Loucy (cell line): ENCODE measurements around the gene MGLL.

ENCODE experiments used
- CTCF ChIP-seq: fragments of 200-600 bp; sonication (generic); conservative IDR thresholded peaks from 2 replicates; pipeline ENCODE4 v1.5.1; 2014; ENCODE audit warnings: mild to moderate bottlenecking, antibody characterized with exemption, low read length
- EZH2phosphoT487 ChIP-seq: fragments of 200-600 bp; IDR thresholded peaks from 2 replicates; pipeline ENCODE4 v1.6.1; 2018; ENCODE audit warnings: antibody characterized with exemption, mild to moderate bottlenecking, moderate library complexity, borderline replicate concordance

- TF ChIP-seq CTCF (peak; percentile 97), EZH2phosphoT487 (no peak)
Observed at GRCh38 chr3:127831723-127832172, 9.4 kb upstream of the MGLL start.
